Stimulated activated CD8-positive, alpha-beta memory T cell treated with anti-CD3 and anti-CD28 coated beads, Interleukin-12 subunit alpha, Interleukin-12 subunit beta, amount 100 ng/mL, for 24 hours (primary cell): ENCODE results near the gene RASSF3.

Experiments
- DNase-seq: peaks from one replicate; pipeline ENCODE4 v3.0.0-alpha.2; 2020; ENCODE audit errors: extremely low read depth

The RASSF3 gene

DNA sequence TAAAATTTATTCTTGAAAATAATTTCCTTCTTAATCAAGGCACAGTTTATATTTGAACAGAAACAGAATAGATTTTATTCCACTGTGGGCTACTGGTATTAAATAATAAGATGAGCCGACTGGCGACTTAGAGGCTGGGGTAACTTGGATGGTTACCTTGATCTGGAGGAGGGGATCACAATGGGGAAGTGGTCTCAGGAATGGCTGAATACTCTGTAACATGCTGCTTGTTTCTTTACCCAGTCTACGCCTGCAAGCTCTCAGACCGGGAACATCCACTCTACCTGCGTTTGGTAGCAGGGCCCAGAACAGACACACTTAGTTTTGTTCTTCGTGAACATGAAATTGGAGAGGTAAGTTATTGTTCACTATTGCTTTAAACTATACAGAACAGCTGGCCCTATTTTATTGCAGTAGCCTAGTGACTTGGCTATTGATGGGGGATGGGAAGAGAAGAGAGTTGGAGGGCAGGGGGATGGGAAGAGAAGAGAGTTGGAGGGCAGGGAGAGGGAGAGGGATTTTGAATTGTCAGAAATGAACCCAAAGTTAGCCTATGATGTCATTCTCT is 81.0 kb downstream of the RASSF3 start:
- no peak for DNase-seq

GRCh38 chr12:64691795-64692583 is 81.7 kb downstream of the RASSF3 start:
- no peak for DNase-seq

GRCh38 chr12:64694130-64695040 is 84.1 kb downstream of the RASSF3 start:
- no peak for DNase-seq

GRCh38 chr12:64695550-64695949 is 85.3 kb downstream of the RASSF3 start:
- DNase-seq, result no peak

- no peak for DNase-seq
These were observed 85.9 kb downstream of the RASSF3 start for GRCh38 chr12:64696080-64696741.

- DNase-seq, result no peak
These were observed 89.3 kb downstream of the RASSF3 start for GRCh38 chr12:64699504-64700115.

DNA sequence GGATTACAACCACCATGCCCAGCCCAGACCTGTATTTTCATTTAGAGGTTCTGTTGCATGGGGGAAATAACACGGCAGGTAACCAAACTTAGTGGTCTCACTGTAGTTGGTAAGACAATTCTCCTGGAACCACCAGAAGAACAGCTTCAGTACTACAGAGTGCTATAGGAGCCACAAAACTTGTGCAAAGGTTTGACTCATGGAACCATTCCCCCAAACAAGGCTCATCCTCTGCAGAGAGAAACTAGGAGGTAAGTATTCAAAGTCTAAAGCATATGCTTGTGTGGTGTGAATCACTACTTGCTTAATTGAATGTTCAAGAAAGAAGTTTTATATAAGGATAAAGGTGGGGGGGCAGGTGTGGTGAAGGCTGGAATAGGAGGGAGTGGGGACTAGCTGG is 90.2 kb downstream of the RASSF3 start:
- no peak for DNase-seq

DNA sequence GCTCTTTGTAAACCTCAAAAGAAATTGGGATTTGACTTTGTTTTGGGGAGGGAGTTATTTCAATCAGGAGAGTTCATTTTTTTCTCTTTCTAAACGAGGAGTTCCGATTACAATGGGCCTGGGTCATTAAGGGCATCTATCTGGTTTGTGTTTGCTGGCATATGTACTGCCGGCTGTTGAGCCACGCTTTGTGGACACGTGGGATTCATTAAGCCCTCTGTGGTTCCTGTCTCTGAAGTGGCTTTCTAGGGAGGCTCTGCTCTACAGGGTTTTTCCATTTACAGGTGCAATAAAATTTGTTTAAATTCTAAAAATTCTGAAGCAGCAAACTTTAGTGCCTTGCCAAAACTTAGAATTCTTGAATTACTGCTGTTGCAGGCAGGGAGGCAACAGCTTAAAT is 91.0 kb downstream of the RASSF3 start:
- no peak for DNase-seq

GRCh38 chr12:64706306-64706705 is 96.0 kb downstream of the RASSF3 start:
- no peak for DNase-seq

- DNase-seq, result no peak
These were observed 96.6 kb downstream of the RASSF3 start for GRCh38 chr12:64706857-64707256.

DNA sequence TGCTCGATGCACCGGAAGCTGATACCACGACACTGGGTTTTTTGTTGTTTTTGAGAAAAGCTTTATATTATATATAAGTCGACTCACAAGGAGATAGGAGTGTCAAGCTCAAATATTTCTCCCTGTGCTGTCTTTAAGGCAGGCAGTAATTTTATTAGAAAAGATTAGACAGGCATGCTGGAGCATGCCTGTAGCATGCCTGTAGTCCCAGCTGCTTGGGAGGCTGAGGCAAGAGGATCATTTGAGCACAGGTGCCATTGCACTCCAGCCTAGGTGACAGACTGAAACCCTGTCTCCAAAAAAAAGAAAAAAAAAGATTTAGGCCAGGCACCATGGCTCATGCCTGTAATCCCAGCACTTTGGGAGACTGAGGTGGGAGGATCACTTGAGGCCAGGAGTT is 97.1 kb downstream of the RASSF3 start:
- DNase-seq, result no peak

- DNase-seq, result no peak
These were observed 97.6 kb downstream of the RASSF3 start for GRCh38 chr12:64707926-64708325.

DNA sequence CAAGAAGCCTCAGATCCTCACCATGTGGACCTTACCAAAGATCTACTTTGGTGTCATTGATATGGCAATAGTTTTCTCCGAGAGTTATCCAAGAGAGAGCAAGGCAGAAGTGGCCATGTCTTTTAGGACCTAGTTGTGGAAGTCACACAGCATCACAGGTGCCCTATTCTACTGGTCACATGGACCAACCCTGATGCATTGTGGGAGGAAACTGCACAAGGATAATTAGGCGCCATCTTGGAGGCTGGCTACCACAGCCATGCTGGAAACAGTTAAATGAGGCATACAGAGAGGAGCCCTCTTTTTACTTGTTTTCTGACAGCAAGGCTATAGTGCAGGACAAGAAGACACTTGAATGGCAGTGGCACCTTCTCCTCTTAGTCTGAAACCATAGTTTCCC is 99.1 kb downstream of the RASSF3 start:
- DNase-seq, result no peak

DNA sequence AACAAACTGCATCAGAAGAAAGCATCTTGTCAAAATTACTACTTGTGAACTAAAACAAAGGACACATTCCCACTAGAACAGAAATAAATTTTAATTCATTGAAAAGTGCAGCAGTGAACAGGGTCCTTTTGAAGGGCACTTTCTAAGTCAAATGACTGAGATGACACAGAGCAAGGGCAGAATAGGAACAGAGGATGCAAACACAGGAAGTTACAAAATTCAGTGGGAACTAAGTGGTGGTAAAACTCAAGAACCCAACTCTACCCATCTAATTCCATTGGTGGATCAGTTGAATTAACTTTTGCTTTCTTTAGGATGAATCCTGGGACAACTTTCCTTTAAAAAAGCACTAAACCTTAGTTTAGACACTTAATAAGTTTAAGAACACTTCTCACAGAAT is 103.1 kb downstream of the RASSF3 start:
- no peak for DNase-seq

GRCh38 chr12:64714551-64714968 is 104.3 kb downstream of the RASSF3 start:
- DNase-seq, result no peak

DNA sequence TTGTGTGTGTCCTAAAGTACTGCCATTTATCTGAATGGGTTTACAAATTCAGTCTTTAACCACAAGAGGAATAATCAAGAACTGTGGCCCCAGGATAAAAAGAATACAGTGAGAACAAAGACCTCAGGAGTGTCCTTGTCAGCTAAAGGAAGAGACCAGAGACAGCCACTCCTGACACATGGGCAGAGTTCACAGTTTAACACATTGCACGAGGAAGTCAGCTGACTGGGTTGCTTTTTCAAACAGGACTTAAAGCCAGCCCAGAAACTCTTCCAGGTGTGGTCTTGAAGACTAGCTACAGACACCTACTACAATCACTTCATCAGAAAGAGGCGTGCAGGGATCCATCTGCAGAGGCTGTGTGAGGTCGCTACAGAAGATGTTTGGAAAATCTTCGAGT is 106.1 kb downstream of the RASSF3 start:
- DNase-seq, result no peak

DNA sequence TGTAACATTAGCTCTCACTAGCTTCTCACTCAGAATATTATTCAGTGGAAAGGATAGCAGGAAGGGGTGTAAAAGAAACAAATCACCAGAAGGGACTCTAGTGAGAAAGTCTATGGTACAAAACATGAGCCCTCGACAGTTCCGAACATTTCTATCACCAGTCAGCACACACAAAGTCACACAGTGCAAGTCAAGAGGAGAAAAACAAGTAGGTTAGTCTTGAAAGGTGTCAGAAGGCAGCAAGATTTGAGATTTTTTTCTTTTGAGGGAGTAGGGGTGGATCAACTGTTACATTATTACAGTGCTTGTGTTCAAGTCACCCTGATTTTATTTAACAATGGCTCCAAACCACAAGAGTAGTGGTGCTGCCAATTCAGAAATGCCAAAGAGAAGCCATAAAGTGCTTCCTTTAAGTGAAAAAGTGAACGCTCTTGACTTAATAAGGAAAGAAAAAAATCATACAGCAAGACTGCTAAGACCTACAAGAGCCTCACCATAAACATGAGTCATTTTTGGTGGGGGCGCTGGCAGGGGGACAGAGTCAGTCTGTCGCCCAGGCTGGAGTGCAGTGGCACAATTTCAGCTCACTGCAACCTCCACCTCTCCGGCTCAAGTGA is 106.7 kb downstream of the RASSF3 start:
- DNase-seq, result no peak

- no peak for DNase-seq
These were observed 108.4 kb downstream of the RASSF3 start for GRCh38 chr12:64718649-64719048.

GRCh38 chr12:64720884-64721283 is 110.6 kb downstream of the RASSF3 start:
- no peak for DNase-seq

- DNase-seq, result no peak
These were observed 112.5 kb downstream of the RASSF3 start for GRCh38 chr12:64722835-64723234.

- no peak for DNase-seq
These were observed 113.3 kb downstream of the RASSF3 start for GRCh38 chr12:64723630-64724029.
